BE2C (cell line): ENCODE data around the gene NEURL1B.

Experiments
- DNase-seq: peaks from one replicate; pipeline ENCODE4 v3.0.0-alpha.2; 2020
- H3K27me3 ChIP-seq: fragments of 250-450 bp; sonication (Bioruptor Pico); 2 replicates; pipeline ENCODE4 v1.5.1; 2020; ENCODE audit warnings: mild to moderate bottlenecking
- H3K36me3 ChIP-seq: fragments of 250-450 bp; sonication (Bioruptor Pico); 2 replicates; pipeline ENCODE4 v1.5.1; 2020; ENCODE audit warnings: mild to moderate bottlenecking
- H3K4me1 ChIP-seq: fragments of 250-450 bp; sonication (Bioruptor Pico); 2 replicates; pipeline ENCODE4 v1.5.1; 2020
- H3K4me3 ChIP-seq: 2 replicates; pipeline ENCODE4 v1.5.1; 2011; ENCODE audit warnings: low read depth, low read length
- H3K9me3 ChIP-seq: fragments of 250-450 bp; sonication (Bioruptor Pico); 2 replicates; pipeline ENCODE4 v1.5.1; 2020
- CTCF ChIP-seq: IDR thresholded peaks from 2 replicates; pipeline ENCODE4 v1.5.1; 2012; ENCODE audit warnings: mild to moderate bottlenecking, low read depth, low read length

NEURL1B gene

GRCh38 chr5:172722327-172722815 is 81.3 kb downstream of the NEURL1B start:
- no peak for DNase-seq
- Histone ChIP-seq H3K4me3 (no peak overlapping the region), H3K4me1 (no peaks in the 10 kb centered on the region), H3K27me3 (no peaks in the 10 kb centered on the region), H3K36me3 (no peaks in the 10 kb centered on the region), H3K9me3 (no peaks in the 10 kb centered on the region)
- TF ChIP-seq CTCF, result no peak

- Histone ChIP-seq H3K4me1 (no peaks in the 10 kb centered on the region), H3K36me3 (no peaks in the 10 kb centered on the region), H3K4me3 (no peak overlapping the region), H3K9me3 (no peaks in the 10 kb centered on the region), H3K27me3 (no peaks in the 10 kb centered on the region)
- TF ChIP-seq CTCF, result no peak
- DNase-seq, result no peak
Observed at GRCh38 chr5:172723508-172723907, 82.4 kb downstream of the NEURL1B start.

GRCh38 chr5:172724242-172725183 is 83.5 kb downstream of the NEURL1B start:
- no peak for DNase-seq
- TF ChIP-seq CTCF, result no peak
- Histone ChIP-seq H3K9me3 (no peaks in the 10 kb centered on the region), H3K36me3 (no peaks in the 10 kb centered on the region), H3K4me1 (no peaks in the 10 kb centered on the region), H3K27me3 (no peaks in the 10 kb centered on the region), H3K4me3 (no peak overlapping the region)

GRCh38 chr5:172725273-172725672 is 84.2 kb downstream of the NEURL1B start:
- TF ChIP-seq CTCF, result no peak
- H3K36me3 ChIP-seq, result no peaks in the 10 kb centered on the region
- DNase-seq, result no peak
- H3K27me3 ChIP-seq, result no peaks in the 10 kb centered on the region
- no peaks in the 10 kb centered on the region for H3K4me1 ChIP-seq
- no peaks in the 10 kb centered on the region for H3K9me3 ChIP-seq
- no peak overlapping the region for H3K4me3 ChIP-seq

- Histone ChIP-seq H3K4me3 (no peak overlapping the region), H3K4me1 (no peaks in the 10 kb centered on the region), H3K36me3 (no peaks in the 10 kb centered on the region), H3K9me3 (no peaks in the 10 kb centered on the region), H3K27me3 (no peaks in the 10 kb centered on the region)
- DNase-seq, result no peak
- no peak for TF ChIP-seq CTCF
Observed at GRCh38 chr5:172725785-172726184, 84.7 kb downstream of the NEURL1B start.

GRCh38 chr5:172726966-172727365 is 85.9 kb downstream of the NEURL1B start:
- Histone ChIP-seq H3K27me3 (no peaks in the 10 kb centered on the region), H3K4me1 (no peaks in the 10 kb centered on the region), H3K4me3 (no peak overlapping the region), H3K9me3 (no peaks in the 10 kb centered on the region), H3K36me3 (no peaks in the 10 kb centered on the region)
- DNase-seq, result no peak
- no peak for TF ChIP-seq CTCF
